ENCODE data around the gene ITGB8.

GRCh38 chr7:20439416-20440185 is 108.9 kb downstream of the ITGB8 start:
- TF ChIP-seq GATA2 (IDR thresholded peaks at IDR 0.05; ENCODE audit: low read depth, low read length) (no peak), GATA3 (IDR thresholded peaks at IDR 0.05; ENCODE audit: low read depth, low read length) (no peak)

Measured in SH-SY5Y (cell line).